IMR-90 (cell line): ENCODE results near the gene PGAP1. TPM values are rescaled to one million over a fixed set of nuclear protein-coding genes. Genes with fewer than 3 reads are reported as not detected.

Experiments used
- ATAC-seq: fragments of 200-7000 bp; cut with Tn5 transposase; 2 replicates; pipeline ENCODE4 v1.9.1; 2020; ENCODE audit warnings: low read depth, mild to moderate bottlenecking, moderate library complexity
- BruUV-seq: library from RNA; stranded (reverse); fragments of 400-500 nt; replicated peaks from 2 replicates; lab custom pipeline; 2021; lab: Mats Ljungman, UMichigan
- CTCF ChIA-PET: fragments of 300-600 bp; formaldehyde crosslinking; extraction: SDS; loops from one replicate; lab custom pipeline; 2021; ENCODE audit warnings: antibody characterized with exemption; lab: Yijun Ruan, JAX
- POLR2A ChIA-PET: fragments of 300-600 bp; sonication (Branson Sonifier 250); formaldehyde crosslinking; loops from one replicate; lab custom pipeline; 2022; ENCODE audit warnings: antibody characterized with exemption; ENCODE audit not compliant: unreplicated experiment; lab: Charles Lee
- DNase-seq: peaks from one replicate; pipeline ENCODE4 v3.0.0; 2013
- H2AFZ ChIP-seq: replicated peaks from 2 replicates; pipeline ENCODE3; 2013; ENCODE audit warnings: low read length, mild to moderate bottlenecking; ENCODE audit not compliant: poor library complexity
- H2AK5ac ChIP-seq: 2 replicates; pipeline ENCODE4 v1.6.1; 2013; ENCODE audit warnings: low read depth, low read length, inconsistent platforms
- H2AK9ac ChIP-seq: replicated peaks from 2 replicates; pipeline ENCODE3; 2013; ENCODE audit warnings: mild to moderate bottlenecking, low read depth, low read length, moderate library complexity; ENCODE audit not compliant: poor library complexity
- H2BK120ac ChIP-seq: 2 replicates; pipeline ENCODE4 v1.6.1; 2013; ENCODE audit warnings: low read depth, low read length, inconsistent platforms
- H2BK15ac ChIP-seq: 3 replicates; pipeline ENCODE4 v1.6.1; 2013; ENCODE audit warnings: low read depth, low read length, inconsistent platforms
- H2BK20ac ChIP-seq: 2 replicates; pipeline ENCODE4 v1.6.1; 2013; ENCODE audit warnings: low read depth, mild to moderate bottlenecking, inconsistent platforms, low read length, moderate library complexity
- H2BK5ac ChIP-seq: 2 replicates; pipeline ENCODE4 v1.6.1; 2013; ENCODE audit warnings: mild to moderate bottlenecking, low read depth, low read length, inconsistent platforms; ENCODE audit not compliant: poor library complexity, severe bottlenecking
- H3K14ac ChIP-seq: replicated peaks from 2 replicates; pipeline ENCODE4 v1.6.1; 2013; ENCODE audit warnings: low read depth, low read length, inconsistent platforms
- H3K18ac ChIP-seq: 2 replicates; pipeline ENCODE4 v1.6.1; 2013; ENCODE audit warnings: low read depth, low read length, control low read depth
- H3K23ac ChIP-seq: 2 replicates; pipeline ENCODE4 v1.6.1; 2013; ENCODE audit warnings: low read depth, low read length, inconsistent platforms
- H3K27ac ChIP-seq: 2 replicates; pipeline ENCODE4 v1.5.1; 2013; ENCODE audit warnings: mild to moderate bottlenecking, control low read depth, low read length; ENCODE audit not compliant: insufficient read depth
- H3K27me3 ChIP-seq: 2 replicates; pipeline ENCODE4 v1.6.1; 2013; ENCODE audit warnings: low read length; ENCODE audit not compliant: control insufficient read depth, insufficient read depth
- H3K36me3 ChIP-seq: 2 replicates; pipeline ENCODE4 v1.6.1; 2013; ENCODE audit warnings: low read length, mixed read lengths; ENCODE audit not compliant: control insufficient read depth, insufficient read depth
- H3K4ac ChIP-seq: 2 replicates; pipeline ENCODE4 v1.6.1; 2013; ENCODE audit warnings: low read depth, low read length, inconsistent platforms
- H3K4me1 ChIP-seq: 2 replicates; pipeline ENCODE4 v1.6.1; 2013; ENCODE audit warnings: low read length, mixed read lengths; ENCODE audit not compliant: control insufficient read depth, insufficient read depth
- H3K4me2 ChIP-seq: 2 replicates; pipeline ENCODE4 v1.6.1; 2013; ENCODE audit warnings: low read depth, mild to moderate bottlenecking, control low read depth, low read length, moderate library complexity
- H3K4me3 ChIP-seq: 2 replicates; pipeline ENCODE4 v1.5.1; 2013; ENCODE audit warnings: low read depth, mild to moderate bottlenecking, control low read depth, low read length, moderate library complexity; ENCODE audit not compliant: insufficient read depth
- H3K56ac ChIP-seq: 2 replicates; pipeline ENCODE4 v1.6.1; 2013; ENCODE audit warnings: low read length, inconsistent platforms; ENCODE audit not compliant: insufficient read depth; ENCODE audit errors: extremely low read depth
- H3K79me1 ChIP-seq, 2 experiments: 2 replicates each; pipeline ENCODE4 v1.6.1; 2013; ENCODE audit warnings: low read length in 2 of 2, inconsistent platforms in 1 of 2, low read depth in 1 of 2
- H3K9ac ChIP-seq: 2 replicates; pipeline ENCODE4 v1.6.1; 2013; ENCODE audit warnings: low read depth, low read length, control low read depth
- H3K9me1 ChIP-seq: 2 replicates; pipeline ENCODE4 v1.6.1; 2013; ENCODE audit warnings: low read length, inconsistent platforms; ENCODE audit not compliant: insufficient read depth
- H3K9me3 ChIP-seq: 2 replicates; pipeline ENCODE4 v1.6.1; 2013; ENCODE audit warnings: low read length; ENCODE audit not compliant: control insufficient read depth, insufficient read depth
- H4K20me1 ChIP-seq: 2 replicates; pipeline ENCODE4 v1.6.1; 2013; ENCODE audit warnings: low read length, inconsistent platforms; ENCODE audit not compliant: insufficient read depth
- H4K5ac ChIP-seq: 2 replicates; pipeline ENCODE4 v1.6.1; 2013; ENCODE audit warnings: mild to moderate bottlenecking, low read depth, low read length, control low read depth
- H4K8ac ChIP-seq, 2 experiments: 2 replicates each; pipeline ENCODE4 v1.6.1; 2013; ENCODE audit warnings: low read depth in 2 of 2, low read length in 2 of 2, control low read depth in 1 of 2, inconsistent platforms in 1 of 2
- H4K91ac ChIP-seq: 2 replicates; pipeline ENCODE4 v1.6.1; 2013; ENCODE audit warnings: low read depth, low read length, inconsistent platforms; ENCODE audit not compliant: insufficient read depth
- CTCF ChIP-seq: conservative IDR thresholded peaks from 2 replicates; pipeline ENCODE4 v1.5.1; 2012; ENCODE audit warnings: mild to moderate bottlenecking, low read depth, low read length, improper control_type of control experiment
- MAZ ChIP-seq: IDR thresholded peaks from 2 replicates; pipeline ENCODE4 v1.6.1; 2012; ENCODE audit warnings: low read depth, mild to moderate bottlenecking, low read length, improper control_type of control experiment, moderate library complexity, borderline replicate concordance
- POLR2A ChIP-seq: IDR thresholded peaks from 2 replicates; pipeline ENCODE4 v1.6.1; 2012; ENCODE audit warnings: mild to moderate bottlenecking, low read depth, low read length
- RCOR1 ChIP-seq: IDR thresholded peaks from 2 replicates; pipeline ENCODE4 v1.6.1; 2012; ENCODE audit warnings: mild to moderate bottlenecking, low read length, improper control_type of control experiment; ENCODE audit not compliant: insufficient replicate concordance
- USF2 ChIP-seq: fragments of 150-350 bp; IDR thresholded peaks from 2 replicates; pipeline ENCODE4 v1.6.1; 2017; ENCODE audit warnings: mild to moderate bottlenecking, antibody characterized with exemption, low read length, low read depth
- WGBS, 2 experiments: methylation state at CpG; one replicate each; pipeline versions ENCODE4 v1.1.5 to v1.1.7; 2013; ENCODE audit warnings: missing lambda C conversion rate in 2 of 2; ENCODE audit not compliant: insufficient read length in 1 of 2; ENCODE audit errors: extremely low coverage in 2 of 2; 5-methylcytosine and 5-hydroxymethylcytosine counted together
- dilution Hi-C: fragments of 300-500 bp; cut with HindIII; formaldehyde crosslinking; loops from one replicate; pipeline ENCODE4 v1.14.3; 2018; ENCODE audit warnings: low sequenced_read_pairs; ENCODE audit not compliant: unreplicated experiment
- in situ Hi-C: fragments of 300-500 bp; cut with MboI; formaldehyde crosslinking; loops from 3 replicates; pipeline ENCODE4 v1.14.3; 2019; ENCODE audit warnings: low sequenced_read_pairs, inconsistent platforms, mixed read lengths
- intact Hi-C: fragments of 100-400 bp; cut with micrococcal nuclease; formaldehyde crosslinking; loops from 2 replicates; pipeline ENCODE4 v1.10.0; 2022
- polyA plus RNA-seq, 3 experiments: library from polyadenylated mRNA; depleted of rRNA; stranded (reverse); fragments of >200 nt; gene quantifications; 2 replicates each; pipeline ENCODE4 v1.2.3, GENCODE V29; 2012; ENCODE audit warnings: low replicate concordance in 1 of 3
- total RNA-seq: library from RNA; depleted of rRNA; stranded (reverse); fragments of >200 nt; gene quantifications from 2 replicates; pipeline ENCODE4 v1.2.3, GENCODE V29; 2012

The PGAP1 gene
- total and polyA plus RNA-seq, 2 of the 4 experiments (the other 2 are of a cell fraction): 1.9 to 5.7 TPM

- no peaks in the 10 kb centered on the region for H3K36me3 ChIP-seq
- no peak within 1 kb of the TSS for H2BK120ac ChIP-seq
- no peak within 1 kb of the TSS for H3K27ac ChIP-seq
- H3K23ac ChIP-seq: no peak within 1 kb of the TSS
- no peak within 1 kb of the TSS for H4K5ac ChIP-seq
- peaks cover 5% of the 10 kb centered on the region; the same call in 1 of the 2 replicates for H3K27me3 ChIP-seq
- ChIA-PET CTCF (no interaction called here), POLR2A (no interaction called here)
- H3K79me1 ChIP-seq: no peaks in the 10 kb centered on the region
- no peak within 1 kb of the TSS for H4K8ac ChIP-seq
- no peak within 1 kb of the TSS for H3K14ac ChIP-seq
- H2AFZ ChIP-seq: peak within 1 kb of the TSS; percentile 46
- H3K4me2 ChIP-seq: no peak within 1 kb of the TSS
- in situ Hi-C loops: no loop called here
- no peak within 1 kb of the TSS for H2BK15ac ChIP-seq
- H3K9me1 ChIP-seq: no peaks in the 10 kb centered on the region
- no peak within 1 kb of the TSS for H2AK5ac ChIP-seq
- H2BK20ac ChIP-seq: no peak within 1 kb of the TSS
- no peak for ATAC-seq
- H3K9ac ChIP-seq: no peak within 1 kb of the TSS
- H4K91ac ChIP-seq: no peak within 1 kb of the TSS
- no peak within 1 kb of the TSS for H3K56ac ChIP-seq
- no peaks in the 10 kb centered on the region for H4K20me1 ChIP-seq
- no peaks in the 10 kb centered on the region for H3K9me3 ChIP-seq
- WGBS, 2 experiments: no CpG with 5 or more reads among the region's 1 CpG
- no peak for TF ChIP-seq POLR2A
- TF ChIP-seq CTCF: no peak
- TF ChIP-seq MAZ: no peak
- no peak for TF ChIP-seq USF2
- TF ChIP-seq RCOR1: no peak
- dilution Hi-C loops: no loop called here
- no peak within 1 kb of the TSS for H2AK9ac ChIP-seq
- H3K4me1 ChIP-seq: no peaks in the 10 kb centered on the region
- H3K4ac ChIP-seq: no peak within 1 kb of the TSS
- DNase-seq: no peak
- H2BK5ac ChIP-seq: no peak within 1 kb of the TSS
- no peak within 1 kb of the TSS for H3K18ac ChIP-seq
- no TSS peak for BruUV-seq
- H3K4me3 ChIP-seq: no peak within 1 kb of the TSS
- intact Hi-C loops: no loop called here
These were observed 117.2 kb downstream of the PGAP1 start, which contains the start of gene C2orf66 for GRCh38 chr2:196809260-196809659. C2orf66 (minus strand) TSS chr2:196809355; CDS start chr2:196809336, 19 bp downstream.
